Fibroblast of villous mesenchyme (primary cell): ENCODE data around the gene RAP1GDS1. TPM values are rescaled to one million over a fixed set of nuclear protein-coding genes. Genes with fewer than 3 reads are reported as not detected.
"Not testable (repeated sequence)": the region's sequence is repeated elsewhere in the genome, so short reads cannot be mapped to it uniquely, and the experiment has no call there.

Experiments
- DNase-seq: peaks from one replicate; pipeline ENCODE4 v3.0.0-alpha.2; 2010; ENCODE audit warnings: low read depth
- H3K4me3 ChIP-seq: 2 replicates; pipeline ENCODE4 v1.5.1; 2011; ENCODE audit warnings: low read depth, mild to moderate bottlenecking, low read length
- CTCF ChIP-seq: IDR thresholded peaks from 2 replicates; pipeline ENCODE4 v1.5.1; 2012; ENCODE audit warnings: low read depth, mild to moderate bottlenecking, low read length; ENCODE audit not compliant: insufficient read depth
- total RNA-seq: library from RNA; depleted of rRNA; stranded (reverse); fragments of >200 nt; gene quantifications from 2 replicates; pipeline ENCODE4 v1.2.3, GENCODE V29; 2012

The RAP1GDS1 gene
- total RNA-seq, 1 donor, result 82.5 TPM

- TF ChIP-seq CTCF, result no peak
- no peak overlapping the region for H3K4me3 ChIP-seq
- DNase-seq, result peak; percentile 81
Observed at GRCh38 chr4:98446499-98447375, 185.6 kb downstream of the RAP1GDS1 start.

- TF ChIP-seq CTCF, result no peak
- DNase-seq, result no peak
- H3K4me3 ChIP-seq, result no peak overlapping the region
Observed at GRCh38 chr4:98447648-98448047, 186.5 kb downstream of the RAP1GDS1 start.

GRCh38 chr4:98448908-98449307 lies 187.7 kb downstream of the RAP1GDS1 start:
- TF ChIP-seq CTCF, result no peak
- H3K4me3 ChIP-seq, result no peak overlapping the region
- peak; percentile 60 for DNase-seq

- DNase-seq, result no peak
- no peak for TF ChIP-seq CTCF
Observed at GRCh38 chr4:98452091-98452490, 190.9 kb downstream of the RAP1GDS1 start.

GRCh38 chr4:98457422-98457821 lies 196.2 kb downstream of the RAP1GDS1 start:
- not testable (repeated sequence) for DNase-seq, H3K4me3 ChIP-seq

More at GRCh38 chr4:98452091-98452490, 190.9 kb downstream of the RAP1GDS1 start:
- H3K4me3 ChIP-seq, result no peak overlapping the region

- H3K4me3 ChIP-seq, result not testable (repeated sequence)
- DNase-seq, result peak; percentile 40
Observed at GRCh38 chr4:98461121-98461865, 200.1 kb downstream of the RAP1GDS1 start.

GRCh38 chr4:98462487-98462886 lies 201.3 kb downstream of the RAP1GDS1 start:
- no peak for TF ChIP-seq CTCF
- DNase-seq, result no peak
- no peak overlapping the region for H3K4me3 ChIP-seq
